Frontal cortex (tissue), 4 donors: ENCODE data around the gene AMZ1. TPM values are rescaled to one million over a fixed set of nuclear protein-coding genes. Genes with fewer than 3 reads are reported as not detected.
A peak's percentile ranks its signal among the peaks of the same experiment; 100 is the strongest.
"Not testable (repeated sequence)": the region's sequence is repeated elsewhere in the genome, so short reads cannot be mapped to it uniquely, and the experiment has no call there.

Experiments used
- DNase-seq, 2 donors: peaks; one replicate each; pipeline ENCODE4 v3.0.0; 2012; ENCODE audit warnings: low spot score in 2 of 2
- FAIRE-seq: peaks from 2 replicates; lab custom pipeline; 2012; peaks lifted over from hg19 to GRCh38; lab: Jason Lieb, UNC
- total RNA-seq: library from RNA; depleted of rRNA; stranded (reverse); fragments of >200 nt; gene quantifications from one replicate; pipeline ENCODE4 v1.2.3, GENCODE V29; 2014
- donor health status: control.
- donor health status: control.
- donor health status: control.

Gene AMZ1
- total RNA-seq, 1 donor from 2014 or later: 1.6 TPM

DNA sequence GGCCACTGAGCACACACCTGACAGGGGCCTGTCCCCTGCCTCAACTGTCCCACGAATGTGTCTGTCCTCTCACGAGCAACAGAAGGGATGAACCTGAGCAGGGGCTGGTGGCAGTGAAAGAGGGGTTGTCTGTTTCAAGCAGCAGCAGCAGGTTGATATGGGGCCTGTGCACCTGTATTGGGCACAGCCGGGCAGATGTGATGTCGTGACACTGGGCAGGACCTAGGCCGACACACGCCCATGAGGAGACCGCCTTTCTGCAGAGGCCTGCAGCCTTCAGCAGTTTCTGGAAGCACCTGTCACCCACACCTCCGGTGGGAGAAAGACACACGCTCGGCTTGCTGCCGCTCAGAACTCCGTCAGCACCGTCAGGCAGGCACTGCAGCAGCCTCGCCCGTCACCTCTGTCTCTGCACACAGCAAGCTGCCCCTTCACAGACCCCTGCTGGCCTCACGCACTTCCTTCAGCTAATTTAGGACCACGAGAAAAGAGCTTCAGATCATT is 48.5 kb downstream of the AMZ1 start:
- FAIRE-seq (no peak), DNase-seq (no peak)

DNA sequence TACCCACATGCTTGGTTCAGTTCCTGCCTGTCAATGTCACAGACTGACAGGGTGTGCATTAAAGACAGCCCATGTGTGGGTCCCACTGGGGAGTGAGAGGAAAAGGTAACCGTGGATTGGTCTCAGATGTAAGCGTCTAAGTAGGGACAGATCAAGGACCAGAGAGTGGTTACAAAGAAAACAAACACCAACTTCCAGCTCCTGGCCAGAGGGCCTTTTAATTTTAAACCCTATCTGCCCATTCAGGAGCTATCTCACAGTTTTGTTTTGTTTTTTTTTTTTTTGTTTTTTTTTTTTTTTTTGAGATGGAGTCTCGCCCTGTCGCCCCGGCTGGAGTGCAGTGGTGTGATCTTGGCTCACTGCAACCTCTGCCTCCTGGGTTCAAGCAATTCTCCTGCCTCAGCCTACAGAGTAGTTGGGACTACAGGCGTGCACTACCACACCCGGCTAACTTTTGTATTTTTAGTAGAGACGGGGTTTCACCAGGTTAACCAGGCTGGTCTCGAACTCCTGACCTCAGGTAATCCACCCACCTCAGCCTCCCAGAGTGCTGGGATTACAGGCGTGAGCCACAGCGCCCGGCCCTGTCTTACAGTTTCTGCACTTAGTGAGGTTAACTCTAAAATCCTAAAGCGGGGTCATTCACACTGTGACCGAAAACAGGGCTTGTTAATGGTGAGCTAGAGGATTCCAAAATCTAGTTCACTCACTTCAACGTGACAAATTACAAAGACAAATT is 49.2 kb downstream of the AMZ1 start:
- not testable (repeated sequence) for FAIRE-seq, DNase-seq

DNA sequence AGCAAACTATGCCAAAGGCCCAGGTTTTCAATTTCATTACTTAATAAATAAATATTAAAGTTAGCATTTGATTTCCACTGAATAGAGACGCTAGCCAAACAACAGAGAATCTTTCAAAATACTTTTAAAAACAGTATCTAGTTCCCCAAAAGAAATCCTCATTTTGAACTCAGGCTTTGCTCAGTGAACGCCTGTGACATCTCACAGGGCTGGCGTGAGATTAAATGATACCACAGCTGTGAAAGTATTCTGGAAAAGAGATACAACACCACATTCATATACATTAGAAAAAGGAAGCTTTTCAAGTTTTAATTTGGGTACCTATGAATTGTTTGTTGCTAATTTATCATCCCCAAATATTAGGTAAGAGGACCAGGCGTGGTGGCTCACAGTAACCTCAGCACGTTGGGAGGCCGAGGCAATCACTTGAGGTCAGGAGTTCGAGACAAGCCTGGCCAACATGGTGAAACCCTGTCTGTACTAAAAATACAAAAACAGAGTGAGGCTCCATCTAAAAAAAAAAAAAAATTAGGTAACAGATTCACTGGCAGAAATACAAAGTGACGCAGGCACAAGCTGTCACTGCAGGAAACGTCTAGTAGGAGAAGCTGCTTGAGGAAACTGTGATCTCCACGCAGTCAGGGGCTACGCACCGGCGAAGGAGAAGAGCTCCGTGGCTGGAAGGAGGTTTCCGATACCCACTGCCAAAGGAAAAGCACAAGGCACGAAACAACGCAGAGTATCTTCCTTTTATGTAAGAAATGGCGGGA is 50.0 kb downstream of the AMZ1 start:
- no peak for DNase-seq
- no peak for FAIRE-seq

DNA sequence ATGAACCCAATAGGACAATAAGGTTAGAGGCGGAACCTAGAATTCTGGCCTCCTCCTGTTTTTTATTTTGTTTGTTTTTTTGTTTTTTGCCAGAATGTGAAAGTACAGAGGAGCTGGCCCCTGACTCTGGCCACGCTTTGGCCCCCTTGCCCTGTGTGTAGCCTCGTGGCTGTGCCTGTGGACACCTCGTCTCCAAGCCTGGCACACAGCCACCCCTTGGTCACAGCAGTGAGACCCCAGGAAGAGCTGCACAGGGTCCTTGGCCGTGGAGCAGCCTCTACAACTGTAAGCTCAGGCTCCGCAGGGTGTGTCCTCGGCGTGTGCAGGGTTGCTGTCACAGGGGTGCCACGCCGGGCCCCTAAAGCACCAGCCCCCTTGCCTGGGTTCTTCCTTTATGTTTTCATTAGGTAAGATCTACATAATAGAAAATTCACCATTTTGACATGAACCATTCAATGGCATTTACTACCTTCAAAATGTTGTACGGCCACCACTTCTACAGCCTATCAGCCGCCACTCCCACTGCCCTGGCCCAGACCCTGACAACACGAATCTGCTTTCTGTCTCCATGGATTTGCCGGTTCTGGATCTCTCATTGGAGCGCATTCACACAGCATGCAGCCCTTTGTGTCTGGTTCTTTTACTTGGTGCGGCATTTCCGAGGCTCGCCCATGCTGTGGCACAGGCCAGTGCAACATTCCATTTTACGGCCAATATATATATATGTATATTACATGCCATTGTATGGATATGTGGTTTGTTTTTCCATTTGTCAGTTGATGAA is 51.0 kb downstream of the AMZ1 start:
- FAIRE-seq (no peak), DNase-seq (no peak)

DNA sequence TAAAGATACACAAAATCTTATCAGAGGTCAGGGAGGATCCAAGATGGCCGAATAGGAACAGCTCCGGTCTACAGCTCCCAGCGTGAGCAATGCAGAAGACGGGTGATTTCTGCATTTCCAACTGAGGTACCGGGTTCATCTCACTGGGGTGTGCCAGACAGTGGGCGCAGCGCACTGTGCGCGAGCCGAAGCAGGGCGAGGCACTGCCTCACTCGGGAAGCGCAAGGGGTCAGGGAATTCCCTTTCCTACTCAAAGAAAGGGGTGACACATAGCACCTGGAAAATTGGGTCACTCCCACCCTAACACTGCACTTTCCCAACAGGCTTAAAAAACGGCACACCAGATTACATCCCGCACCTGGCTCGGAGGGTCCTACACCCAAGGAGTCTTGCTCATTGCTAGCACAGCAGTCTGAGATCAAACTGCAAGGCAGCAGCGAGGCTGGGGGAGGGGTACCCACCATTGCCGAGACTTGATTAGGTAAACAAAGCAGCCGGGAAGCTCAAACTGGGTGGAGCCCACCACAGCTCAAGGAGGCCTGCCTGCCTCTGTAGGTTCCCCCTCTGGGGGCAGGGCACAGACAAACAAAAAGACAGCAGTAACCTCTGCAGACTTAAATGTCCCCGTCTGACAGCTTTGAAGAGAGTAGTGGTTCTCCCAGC is 55.7 kb downstream of the AMZ1 start:
- not testable (repeated sequence) for FAIRE-seq

DNA sequence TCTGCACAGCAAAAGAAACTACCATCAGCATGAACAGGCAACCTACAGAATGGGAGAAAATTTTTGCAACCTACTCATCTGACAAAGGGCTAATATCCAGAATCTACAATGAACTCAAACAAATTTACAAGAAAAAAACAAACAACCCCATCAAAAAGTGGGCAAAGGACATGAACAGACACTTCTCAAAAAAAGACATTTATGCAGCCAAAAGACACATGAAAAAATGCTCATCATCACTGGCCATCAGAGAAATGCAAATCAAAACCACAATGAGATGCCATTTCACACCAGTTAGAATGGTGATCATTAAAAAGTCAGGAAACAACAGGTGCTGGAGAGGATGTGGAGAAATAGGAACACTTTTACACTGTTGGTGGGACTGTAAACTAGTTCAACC is 60.7 kb downstream of the AMZ1 start:
- not testable (repeated sequence) for FAIRE-seq, DNase-seq

More for the DNA sequence above, 55.7 kb downstream of the AMZ1 start:
- not testable (repeated sequence) for DNase-seq

DNA sequence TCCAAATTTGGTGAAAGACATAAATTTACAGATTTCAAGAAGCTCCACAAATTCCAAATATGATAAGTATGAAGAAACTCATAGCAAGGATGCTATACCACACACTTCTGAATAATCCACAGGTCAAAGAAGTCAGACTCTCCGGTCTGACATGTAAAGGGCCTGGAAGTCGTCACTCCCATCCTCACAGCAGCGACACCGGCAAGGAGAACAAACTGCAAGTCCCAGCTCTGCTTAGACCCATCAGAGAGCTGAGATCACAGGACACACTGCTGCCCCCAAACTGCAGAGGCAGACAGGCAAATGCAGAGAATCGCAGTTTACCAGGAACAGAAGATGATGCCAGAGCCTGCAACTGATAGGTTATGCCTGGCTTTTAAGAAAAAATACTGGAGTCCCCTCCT is 62.0 kb downstream of the AMZ1 start:
- FAIRE-seq (no peak), DNase-seq (no peak)

DNA sequence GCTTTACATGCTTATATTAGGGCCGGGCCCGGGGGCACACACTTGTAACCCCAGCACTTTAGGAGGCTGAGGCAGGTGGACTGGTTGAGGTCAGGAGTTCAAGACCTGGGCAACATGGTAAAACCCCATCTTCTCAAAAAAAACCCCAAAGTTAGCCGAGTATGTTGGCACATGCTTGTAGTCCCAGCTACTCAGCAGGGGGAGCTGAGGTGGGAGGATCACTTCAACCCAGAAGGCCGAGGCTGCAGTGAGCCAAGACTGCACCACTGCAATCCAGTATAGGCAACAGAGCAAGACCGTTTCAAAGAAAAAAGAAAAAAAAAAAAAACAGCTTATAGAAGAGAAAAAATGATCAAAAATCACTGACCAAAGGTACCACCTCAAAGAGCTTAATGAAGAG is 63.1 kb downstream of the AMZ1 start:
- DNase-seq (no peak), FAIRE-seq (no peak)

DNA sequence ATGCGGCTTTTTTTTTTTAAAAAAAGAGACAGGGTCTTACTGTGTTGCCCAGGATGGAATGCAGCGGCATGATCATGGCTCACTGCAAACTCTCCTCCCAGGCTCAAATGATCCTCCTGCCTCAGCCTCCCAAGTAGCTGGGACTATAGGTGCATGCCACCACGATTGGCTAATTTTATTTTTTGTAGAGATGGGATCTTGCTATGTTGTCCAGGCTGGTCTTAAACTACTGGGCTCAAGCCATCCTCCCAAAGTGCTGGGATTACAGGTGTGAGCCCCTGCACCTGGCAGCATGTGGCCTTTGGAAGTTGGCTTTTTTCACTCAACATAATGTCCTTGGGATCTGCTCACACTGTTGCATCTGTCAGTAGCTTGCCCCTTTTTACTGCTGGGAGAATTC is 65.1 kb downstream of the AMZ1 start:
- DNase-seq (no peak), FAIRE-seq (no peak)

DNA sequence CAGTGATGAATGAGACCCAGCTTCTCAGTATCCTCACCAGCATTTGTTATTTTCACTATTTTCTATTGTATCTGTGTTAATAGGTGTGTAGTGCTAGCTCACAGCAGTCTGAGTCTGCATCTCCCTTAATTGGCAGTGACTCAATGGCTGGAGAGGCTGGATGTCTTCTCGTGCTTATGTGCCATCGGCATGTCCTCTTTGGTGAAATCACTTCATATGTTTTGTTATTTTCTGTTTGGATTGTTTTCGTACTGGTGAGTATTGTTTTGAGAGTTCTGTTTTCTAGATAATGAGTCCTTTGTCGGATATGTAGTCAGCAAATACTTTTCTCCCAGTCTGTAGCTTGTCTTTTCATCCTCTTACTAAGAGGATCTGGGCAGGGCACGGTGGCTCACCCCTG is 66.1 kb downstream of the AMZ1 start:
- DNase-seq: no peak
- no peak for FAIRE-seq

DNA sequence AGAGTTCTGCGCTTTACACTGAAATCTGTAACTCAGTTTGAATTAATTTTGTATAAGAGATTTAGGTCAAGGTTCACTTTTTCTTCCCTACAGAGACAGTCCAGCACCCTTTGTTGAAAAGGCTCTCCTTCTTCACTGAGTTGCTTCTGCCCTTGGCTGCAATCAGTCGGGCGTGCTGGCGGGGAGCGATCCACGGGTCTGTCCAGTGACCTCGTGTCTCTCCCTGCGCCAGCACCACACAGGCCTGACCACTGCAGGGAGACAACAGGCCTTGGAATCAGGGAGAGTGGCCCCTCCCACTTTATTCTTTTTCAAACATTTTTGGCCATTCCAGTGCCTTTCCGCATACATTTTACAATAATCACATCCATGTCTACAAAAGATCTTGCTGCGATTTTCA is 66.9 kb downstream of the AMZ1 start:
- DNase-seq: no peak
- no peak for FAIRE-seq

DNA sequence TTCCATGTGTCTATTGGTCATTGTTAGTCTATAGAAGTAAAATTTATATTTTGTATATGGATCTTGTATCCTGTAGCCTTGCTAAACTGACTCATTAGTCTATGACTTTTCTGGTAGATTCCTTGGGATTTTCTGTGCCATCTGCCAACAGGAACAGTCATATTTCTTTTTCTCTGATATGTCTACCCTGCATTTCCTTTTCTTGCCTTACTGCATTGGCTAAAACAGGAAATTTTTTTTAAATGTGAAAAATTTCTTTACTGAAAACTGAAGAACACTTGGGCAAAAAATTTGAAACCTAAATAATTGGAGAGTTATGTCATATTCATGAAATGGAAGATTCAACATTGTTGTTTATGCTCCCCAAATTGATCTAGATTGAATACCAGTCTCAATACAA is 67.5 kb downstream of the AMZ1 start:
- no peak for FAIRE-seq
- no peak for DNase-seq

DNA sequence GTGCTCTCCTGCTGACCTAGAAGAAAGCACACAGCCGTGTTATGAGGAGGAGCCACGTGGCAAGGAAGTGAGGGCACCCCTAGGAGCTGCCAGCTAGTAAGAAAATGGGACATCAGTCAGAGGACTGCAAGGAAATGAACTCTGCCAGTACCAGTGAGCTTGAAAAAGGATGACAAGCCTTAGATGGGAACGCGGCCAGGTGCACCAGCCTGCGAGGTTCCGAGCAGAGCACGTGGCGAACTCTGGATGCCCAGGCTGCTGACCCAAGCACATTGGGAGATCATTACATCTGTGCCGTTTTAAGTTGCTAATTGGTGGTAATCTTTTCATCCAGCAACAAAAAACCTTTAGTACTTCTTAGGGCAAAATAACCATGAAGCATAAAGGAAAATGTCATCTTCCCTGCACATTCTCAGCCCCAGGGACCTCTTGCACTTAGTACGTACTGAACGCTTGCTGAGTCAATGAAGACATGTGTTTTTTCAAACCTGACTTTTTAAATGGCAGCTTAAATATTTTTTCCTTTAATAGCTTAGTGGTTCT is 69.4 kb downstream of the AMZ1 start:
- DNase-seq: no peak
- no peak for FAIRE-seq

DNA sequence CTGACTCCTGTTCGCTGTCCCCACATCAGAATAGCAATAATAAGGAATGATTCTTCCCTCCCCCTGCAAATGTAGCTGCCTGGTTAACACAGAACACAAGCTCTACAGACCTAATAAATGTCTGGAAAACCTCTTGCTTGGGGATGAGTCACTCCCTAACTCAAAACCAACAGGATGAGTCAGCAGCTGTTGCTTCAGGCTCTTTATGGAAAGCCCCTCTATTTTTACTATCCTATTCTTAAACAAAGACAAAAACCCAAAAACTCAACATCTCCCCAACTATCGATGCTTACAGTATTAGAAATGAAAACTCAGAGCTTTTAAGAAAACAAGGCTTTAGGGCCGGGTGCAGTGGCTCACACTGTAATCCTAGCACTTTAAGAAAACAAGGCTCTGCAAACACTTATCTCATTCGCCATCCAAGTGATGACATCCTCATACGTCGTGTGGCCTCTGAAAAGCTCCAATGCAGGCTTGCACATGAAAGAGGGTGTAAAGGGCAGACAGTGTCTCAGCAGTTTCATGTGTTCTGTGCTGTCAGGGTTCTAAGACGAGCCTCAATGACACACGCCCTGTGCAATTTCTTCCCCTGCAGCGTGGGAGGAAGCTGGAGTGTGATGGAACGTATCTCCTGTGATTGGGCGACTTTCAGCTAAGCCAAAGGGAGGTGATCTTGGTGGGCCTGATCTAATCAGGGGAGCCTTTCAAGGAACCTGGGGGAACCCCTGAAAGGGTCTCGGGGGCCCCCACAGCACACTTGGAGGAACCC is 70.1 kb downstream of the AMZ1 start:
- FAIRE-seq (no peak), DNase-seq (peak in 1 of 2 donors; percentile 51)

DNA sequence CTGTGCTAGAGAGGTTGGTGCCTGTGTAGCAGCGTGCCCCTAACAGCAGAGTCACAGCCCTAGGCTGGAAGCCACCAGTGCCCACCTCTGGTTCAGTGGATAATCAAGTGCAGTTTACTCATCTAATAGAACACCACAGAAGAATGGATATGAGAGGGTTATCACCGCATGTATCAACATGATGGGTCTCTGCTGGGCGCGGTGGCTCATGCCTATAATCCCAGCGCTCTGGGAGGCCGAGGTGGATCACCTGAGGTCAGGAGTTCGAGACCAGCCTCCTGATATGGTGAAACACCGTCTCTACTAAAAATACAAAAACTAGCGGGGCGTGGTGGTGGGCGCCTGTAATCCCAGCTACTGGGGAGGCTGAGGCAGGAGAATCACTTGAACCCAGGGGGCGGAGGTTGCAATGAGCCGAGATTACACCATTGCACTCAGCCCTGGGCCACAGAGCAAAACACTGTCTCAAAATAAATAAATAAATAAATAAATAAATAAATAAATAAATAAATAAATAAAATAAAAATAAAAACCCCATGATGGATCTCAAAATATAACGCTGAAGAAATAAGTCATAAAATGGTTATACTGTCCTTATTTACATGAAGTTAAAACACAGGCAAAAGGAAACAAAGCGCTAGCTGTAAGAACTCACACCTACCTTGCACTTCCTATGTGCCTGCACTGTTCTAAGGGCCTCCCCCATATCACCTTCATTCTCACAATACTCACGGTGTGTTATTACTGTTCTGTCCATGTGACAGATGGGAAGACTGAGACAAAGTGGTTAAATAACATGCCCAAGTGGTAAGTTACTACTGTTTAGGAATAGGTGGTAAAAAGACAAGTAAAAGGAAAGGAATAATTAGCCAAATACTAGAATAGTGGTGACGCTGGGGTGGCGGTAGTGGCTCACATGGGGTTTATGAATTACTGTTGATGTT is 70.9 kb downstream of the AMZ1 start:
- DNase-seq: no peak
- FAIRE-seq: no peak

DNA sequence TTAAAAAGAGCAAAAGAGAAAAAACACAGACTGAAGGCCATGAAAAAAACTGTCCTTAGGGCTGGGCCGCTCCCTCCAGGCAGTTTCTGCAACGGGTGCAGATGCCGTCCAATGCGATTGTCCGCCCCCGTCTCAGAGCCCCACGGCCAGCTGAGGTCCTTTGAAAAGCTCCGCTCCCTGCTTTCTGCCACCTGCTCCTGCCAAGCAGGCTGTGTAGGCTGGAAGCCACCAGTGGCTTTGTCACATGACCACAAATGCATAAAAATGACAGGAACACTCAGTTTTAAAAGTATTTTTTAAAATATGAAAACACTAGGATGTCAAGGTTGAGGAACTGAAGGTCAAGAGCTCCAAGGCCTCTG is 71.7 kb downstream of the AMZ1 start:
- FAIRE-seq (no peak), DNase-seq (no peak)

DNA sequence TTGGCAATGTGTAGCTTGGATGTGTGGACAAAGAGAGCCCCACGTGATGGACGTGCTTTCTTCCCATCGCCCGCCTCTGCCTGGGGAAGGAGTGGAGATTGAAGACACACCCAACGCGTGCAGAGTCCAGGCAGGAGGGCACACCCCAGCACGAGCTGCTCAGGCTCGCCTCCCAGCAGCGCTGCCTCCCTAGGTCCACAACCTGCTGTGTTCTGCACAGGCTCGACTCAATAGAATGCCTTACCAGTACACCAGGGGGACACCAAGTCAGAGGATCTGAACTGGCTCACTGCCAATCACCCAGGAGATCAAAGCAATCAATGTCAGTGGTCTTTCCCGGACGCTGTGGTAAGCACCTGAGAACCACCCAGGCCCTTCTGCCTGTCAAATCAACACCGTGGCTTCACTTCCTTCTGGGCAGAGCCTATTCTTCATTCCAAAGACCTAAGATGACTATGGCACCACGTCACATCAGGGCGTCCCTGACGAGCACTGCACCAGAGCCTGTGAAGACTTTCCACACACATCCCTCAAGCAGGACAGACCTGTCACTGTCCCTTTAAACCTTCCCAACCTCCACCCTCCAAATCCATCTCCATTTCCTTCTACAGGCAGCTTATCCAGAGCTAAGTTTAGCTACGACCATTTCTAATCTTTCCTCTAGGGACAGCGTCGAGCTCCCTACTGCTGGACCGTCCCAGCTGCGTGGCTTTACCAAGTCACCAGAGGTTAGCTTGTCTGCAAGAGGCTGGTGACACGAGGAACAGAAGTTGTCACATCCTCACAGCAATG is 72.3 kb downstream of the AMZ1 start:
- no peak for FAIRE-seq
- peak in 1 of 2 donors; percentile 42 for DNase-seq
